A673 (cell line): ENCODE measurements around the gene ERICH6. TPM values are rescaled to one million over a fixed set of nuclear protein-coding genes. Genes with fewer than 3 reads are reported as not detected.

ENCODE experiments used
- BruUV-seq: library from RNA; stranded (reverse); fragments of 400-500 nt; replicated peaks from 2 replicates; lab custom pipeline; 2021; lab: Mats Ljungman, UMichigan
- CTCF ChIA-PET: fragments of 300-600 bp; sonication (Branson Sonifier 250); formaldehyde crosslinking; loops from one replicate; lab custom pipeline; 2022; ENCODE audit warnings: antibody characterized with exemption; lab: Charles Lee
- POLR2A ChIA-PET: fragments of 300-600 bp; sonication (Branson Sonifier 250); formaldehyde crosslinking; loops from one replicate; lab custom pipeline; 2022; ENCODE audit warnings: antibody characterized with exemption; ENCODE audit not compliant: low non-redundant PET; lab: Charles Lee
- DNase-seq: peaks from one replicate; pipeline ENCODE4 v3.0.0-alpha.2; 2015; ENCODE audit warnings: low spot score
- H3K27ac ChIP-seq: fragments of 200-600 bp; sonication (generic); 2 replicates; pipeline ENCODE4 v1.5.1; 2016; ENCODE audit warnings: mixed run types, low read depth, mild to moderate bottlenecking, mixed read lengths, antibody characterized with exemption, low read length; ENCODE audit not compliant: poor library complexity, severe bottlenecking
- H3K27me3 ChIP-seq: fragments of 200-600 bp; sonication (generic); replicated peaks from 2 replicates; pipeline ENCODE4 v1.6.1; 2017; ENCODE audit warnings: mixed run types, low read depth, mild to moderate bottlenecking, mixed read lengths, antibody characterized with exemption, low read length; ENCODE audit not compliant: insufficient read depth, poor library complexity
- H3K36me3 ChIP-seq: fragments of 200-600 bp; sonication (generic); 2 replicates; pipeline ENCODE4 v1.6.1; 2016; ENCODE audit warnings: mixed run types, mild to moderate bottlenecking, mixed read lengths, antibody characterized with exemption, low read length; ENCODE audit not compliant: insufficient read depth, poor library complexity, severe bottlenecking
- H3K4me1 ChIP-seq: fragments of 200-600 bp; sonication (generic); 2 replicates; pipeline ENCODE4 v1.6.1; 2017; ENCODE audit warnings: mixed run types, mild to moderate bottlenecking, mixed read lengths, antibody characterized with exemption, low read length; ENCODE audit not compliant: insufficient read depth, poor library complexity, severe bottlenecking
- H3K4me3 ChIP-seq: fragments of 200-600 bp; sonication (generic); 2 replicates; pipeline ENCODE4 v1.5.1; 2016; ENCODE audit warnings: low read depth, mixed run types, mild to moderate bottlenecking, mixed read lengths, low read length; ENCODE audit not compliant: poor library complexity, severe bottlenecking
- H3K9me3 ChIP-seq: fragments of 200-600 bp; sonication (generic); 2 replicates; pipeline ENCODE4 v1.6.1; 2016; ENCODE audit warnings: mixed run types, low read depth, mild to moderate bottlenecking, mixed read lengths, antibody characterized with exemption, low read length; ENCODE audit not compliant: poor library complexity, severe bottlenecking
- CTCF ChIP-seq: fragments of 300-800, 200-600 bp; sonication (generic); conservative IDR thresholded peaks from 2 replicates; pipeline ENCODE4 v1.5.1; 2017; ENCODE audit warnings: low read depth, mild to moderate bottlenecking, antibody characterized with exemption, low read length, moderate library complexity, mixed read lengths
- EZH2 ChIP-seq: fragments of 200-600 bp; sonication (generic); IDR thresholded peaks from 2 replicates; pipeline ENCODE4 v1.6.1; 2017; ENCODE audit warnings: borderline replicate concordance, low read depth, mild to moderate bottlenecking, mixed read lengths, antibody characterized with exemption, low read length; ENCODE audit not compliant: poor library complexity, severe bottlenecking
- intact Hi-C: fragments of 100-400 bp; cut with micrococcal nuclease; formaldehyde crosslinking; loops from one replicate; pipeline ENCODE4 v1.10.0; 2022; ENCODE audit not compliant: unreplicated experiment
- total RNA-seq: library from RNA; stranded (reverse); gene quantifications from 2 replicates; pipeline ENCODE4 v1.2.3, GENCODE V29; 2021

ERICH6 gene
- total RNA-seq, 1 experiment from 2014 or later: 0.32 TPM

- H3K4me3 ChIP-seq: no peak overlapping the region
- no peak for TF ChIP-seq EZH2
- no peaks in the 10 kb centered on the region for H3K9me3 ChIP-seq
- H3K4me1 ChIP-seq: peaks cover 4% of the 10 kb centered on the region
- no TSS peak for BruUV-seq
- intact Hi-C loops: no loop called here
- CTCF ChIA-PET: no interaction called here
- POLR2A ChIA-PET: interaction anchor here (0.6 kb wide), 1 partner anchor 82 kb away, joined by 3 read pairs; no protein-coding TSS in a partner anchor
- DNase-seq: no peak
- peaks cover 10% of the 10 kb centered on the region for H3K36me3 ChIP-seq
- H3K27me3 ChIP-seq: no peaks in the 10 kb centered on the region
- no peak overlapping the region for H3K27ac ChIP-seq
Observed at GRCh38 chr3:150620002-150620689, 83.6 kb downstream of the ERICH6 start.

GRCh38 chr3:150613709-150614480, 89.8 kb downstream of the ERICH6 start:
- ChIA-PET POLR2A (no interaction called here), CTCF (no interaction called here)
- no TSS peak for BruUV-seq
- intact Hi-C loops: no loop called here
- Histone ChIP-seq H3K4me3 (no peak overlapping the region), H3K27ac (no peak overlapping the region), H3K36me3 (peaks cover 21% of the 10 kb centered on the region), H3K9me3 (no peaks in the 10 kb centered on the region), H3K4me1 (no peaks in the 10 kb centered on the region), H3K27me3 (no peaks in the 10 kb centered on the region)
- no peak for DNase-seq
- TF ChIP-seq CTCF: no peak
- no peak for TF ChIP-seq EZH2

- no TSS peak for BruUV-seq
- ChIA-PET CTCF (no interaction called here), POLR2A (interaction anchor here (0.7 kb wide), 1 partner anchor 75 kb away, joined by 3 read pairs; no protein-coding TSS in a partner anchor)
- no peak overlapping the region for H3K4me3 ChIP-seq
- no peaks in the 10 kb centered on the region for H3K27me3 ChIP-seq
- TF ChIP-seq CTCF (no peak), EZH2 (no peak)
- H3K36me3 ChIP-seq: peaks cover 21% of the 10 kb centered on the region
- no peak overlapping the region for H3K27ac ChIP-seq
- H3K9me3 ChIP-seq: no peaks in the 10 kb centered on the region
- no peaks in the 10 kb centered on the region for H3K4me1 ChIP-seq
- intact Hi-C loops: no loop called here
- DNase-seq: no peak
Observed at GRCh38 chr3:150613034-150613433, 90.7 kb downstream of the ERICH6 start.
